ENCODE measurements around the gene DSPP. TPM values are rescaled to one million over a fixed set of nuclear protein-coding genes. Genes with fewer than 3 reads are reported as not detected.

DSPP gene
- total RNA-seq, 4 donors from 2014 or later = 0.09 TPM; not detected in 3

DNA sequence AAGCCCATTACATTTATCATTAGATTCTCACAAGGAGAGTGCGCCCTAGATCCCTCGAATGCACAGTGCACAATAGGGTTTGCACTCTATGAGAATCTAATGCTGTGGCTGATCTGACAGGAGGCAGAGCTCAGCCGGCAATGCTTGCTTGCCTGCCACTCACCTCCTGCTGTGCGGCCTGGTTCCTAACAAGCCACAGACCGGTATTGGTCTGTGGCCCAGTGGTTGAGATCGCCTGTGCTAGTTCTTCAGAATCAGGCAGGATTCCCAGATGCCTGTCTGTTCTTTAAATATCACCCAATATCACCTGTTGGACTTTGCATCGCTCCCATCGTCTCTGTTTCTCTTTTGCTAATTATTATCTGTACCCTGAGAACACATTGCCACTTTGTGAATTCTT is 14.0 kb downstream of the DSPP start:
- no peak overlapping the region for H3K4me3 ChIP-seq
- WGBS, 2 donors = 84 to 92% methylated on average over 6 to 8 of the region's 8 CpGs
- intact Hi-C loops (cut with DNase I) = no loop called here
- peak overlapping the region in 1 of 4 donors; percentile 51 for H3K27ac ChIP-seq
- no peaks in the 10 kb centered on the region for H3K27me3 ChIP-seq
- H3K4me1 ChIP-seq = no peaks in the 10 kb centered on the region
- H3K9me3 ChIP-seq = no peaks in the 10 kb centered on the region
- no peaks in the 10 kb centered on the region for H3K36me3 ChIP-seq
- no peak for TF ChIP-seq CTCF (IDR thresholded peaks at IDR 0.05)
- TF ChIP-seq POLR2A (IDR thresholded peaks at IDR 0.05) = no peak
- no peak for DNase-seq

- TF ChIP-seq POLR2A (IDR thresholded peaks at IDR 0.05) (no peak), CTCF (IDR thresholded peaks at IDR 0.05) (no peak)
- Histone ChIP-seq H3K36me3 (no peaks in the 10 kb centered on the region), H3K4me1 (no peaks in the 10 kb centered on the region), H3K9me3 (no peaks in the 10 kb centered on the region), H3K27ac (no peak overlapping the region), H3K4me3 (no peak overlapping the region), H3K27me3 (no peaks in the 10 kb centered on the region)
- DNase-seq = no peak
- 48 to 54% methylated on average over 2 of the region's 2 CpGs for WGBS, 2 donors
- intact Hi-C loops (cut with DNase I) = no loop called here
Observed at GRCh38 chr4:87624698-87625097, 16.4 kb downstream of the DSPP start.

GRCh38 chr4:87631668-87632067 is 23.3 kb downstream of the DSPP start:
- H3K36me3 ChIP-seq = no peaks in the 10 kb centered on the region
- no peak overlapping the region for H3K4me3 ChIP-seq
- intact Hi-C loops (cut with DNase I) = no loop called here
- no peak overlapping the region for H3K27ac ChIP-seq
- H3K4me1 ChIP-seq = peaks cover 0 to 7% (median 0%) of the 10 kb centered on the region in 3 donors
- no peak for DNase-seq
- H3K27me3 ChIP-seq = no peaks in the 10 kb centered on the region
- no peaks in the 10 kb centered on the region for H3K9me3 ChIP-seq
- TF ChIP-seq POLR2A (IDR thresholded peaks at IDR 0.05) (no peak), CTCF (IDR thresholded peaks at IDR 0.05) (no peak)

DNA sequence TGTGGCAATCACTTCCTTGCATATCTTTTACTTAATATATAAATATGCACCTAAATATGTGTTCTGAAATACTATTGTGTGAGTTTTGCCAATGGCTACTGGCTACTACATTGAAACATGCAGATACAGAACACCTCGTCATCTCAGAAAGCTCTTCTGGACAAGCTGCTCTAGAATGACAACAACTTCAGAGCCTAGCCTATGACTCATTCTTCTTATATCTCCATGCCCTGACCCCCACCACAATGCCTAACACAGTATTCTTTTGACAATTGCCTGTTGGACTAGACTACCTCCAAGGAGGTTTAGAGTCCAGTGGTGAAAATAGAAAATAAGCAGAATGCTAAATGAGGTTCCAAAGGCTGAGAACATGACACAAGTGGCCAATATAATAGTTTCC is 24.1 kb downstream of the DSPP start:
- intact Hi-C loops (cut with DNase I) = no loop called here
- Histone ChIP-seq H3K4me3 (no peak overlapping the region), H3K36me3 (no peaks in the 10 kb centered on the region), H3K9me3 (no peaks in the 10 kb centered on the region), H3K27me3 (no peaks in the 10 kb centered on the region), H3K27ac (no peak overlapping the region), H3K4me1 (peaks cover 0 to 7% (median 0%) of the 10 kb centered on the region in 3 donors)
- no peak for DNase-seq
- TF ChIP-seq CTCF (IDR thresholded peaks at IDR 0.05) = no peak
- TF ChIP-seq POLR2A (IDR thresholded peaks at IDR 0.05) = no peak
- 69 to 76% methylated on average over 1 of the region's 1 CpG for WGBS, 2 donors

- 25 to 28% methylated on average over 2 of the region's 2 CpGs for WGBS, 2 donors
- Histone ChIP-seq H3K36me3 (no peaks in the 10 kb centered on the region), H3K27me3 (no peaks in the 10 kb centered on the region), H3K27ac (no peak overlapping the region), H3K4me3 (no peak overlapping the region), H3K4me1 (peaks cover 0 to 7% (median 0%) of the 10 kb centered on the region in 3 donors), H3K9me3 (no peaks in the 10 kb centered on the region)
- TF ChIP-seq POLR2A (IDR thresholded peaks at IDR 0.05) = no peak
- TF ChIP-seq CTCF (IDR thresholded peaks at IDR 0.05) = no peak
- DNase-seq = no peak
- intact Hi-C loops (cut with DNase I) = no loop called here
Observed at GRCh38 chr4:87633243-87633642, 24.9 kb downstream of the DSPP start.

Data from esophagus squamous epithelium (tissue), 5 donors.